Activated CD8-positive, alpha-beta memory T cell treated with anti-CD3 and anti-CD28 coated beads for 1 hour (primary cell): ENCODE results near the gene PTGER4.
A peak's percentile ranks its signal among the peaks of the same experiment; 100 is the strongest.

Experiments used
- DNase-seq, 2 donors: peaks; one replicate each; pipeline ENCODE4 v3.0.0-alpha.2; 2020; ENCODE audit warnings: low read depth in 1 of 2; ENCODE audit errors: extremely low read depth in 1 of 2

PTGER4 gene

GRCh38 chr5:40669606-40670390 lies 9.9 kb upstream of the PTGER4 start:
- no peak for DNase-seq

GRCh38 chr5:40672425-40672824 lies 7.3 kb upstream of the PTGER4 start:
- DNase-seq = no peak

- DNase-seq = no peak
These were observed 5.0 kb upstream of the PTGER4 start for GRCh38 chr5:40674661-40675235.

GRCh38 chr5:40675396-40676133 lies 4.2 kb upstream of the PTGER4 start:
- no peak for DNase-seq

- DNase-seq = no peak
These were observed 2.9 kb upstream of the PTGER4 start for GRCh38 chr5:40676613-40677343.

GRCh38 chr5:40677456-40677855 lies 2.3 kb upstream of the PTGER4 start:
- DNase-seq = no peak

GRCh38 chr5:40678026-40678425 lies 1.7 kb upstream of the PTGER4 start:
- DNase-seq = no peak

GRCh38 chr5:40678460-40679147 lies 1.1 kb upstream of the PTGER4 start:
- DNase-seq = no peak

GRCh38 chr5:40679148-40679912 lies 385 bp upstream of the PTGER4 start:
- DNase-seq = peak; percentile 86 to 91

GRCh38 chr5:40680741-40681362 lies 1.1 kb downstream of the PTGER4 start:
- DNase-seq = peak in 1 of 2 donors; percentile 28

GRCh38 chr5:40681363-40682153 lies 1.8 kb downstream of the PTGER4 start:
- no peak for DNase-seq

- DNase-seq = no peak
These were observed 2.7 kb downstream of the PTGER4 start for GRCh38 chr5:40682154-40683017.

GRCh38 chr5:40683305-40683704 lies 3.6 kb downstream of the PTGER4 start:
- DNase-seq = no peak

GRCh38 chr5:40685193-40685592 lies 5.5 kb downstream of the PTGER4 start:
- no peak for DNase-seq

- DNase-seq = no peak
These were observed 6.3 kb downstream of the PTGER4 start for GRCh38 chr5:40685976-40686486.

- no peak for DNase-seq
These were observed 7.6 kb downstream of the PTGER4 start for GRCh38 chr5:40687321-40687720.

GRCh38 chr5:40688127-40688761 lies 8.5 kb downstream of the PTGER4 start:
- peak in 1 of 2 donors; percentile 74 for DNase-seq
